Cardiac muscle cell (in vitro differentiated cells and primary cell): Measurements from ENCODE around the gene EIF2B5. TPM values are rescaled to one million over a fixed set of nuclear protein-coding genes. Genes with fewer than 3 reads are reported as not detected.
A peak's percentile ranks its signal among the peaks of the same experiment; 100 is the strongest.
"Not testable (repeated sequence)": the region's sequence is repeated elsewhere in the genome, so short reads cannot be mapped to it uniquely, and the experiment has no call there.

ENCODE experiments used
- DNase-seq, 2 donors: peaks; one replicate each; pipeline versions ENCODE4 v3.0.0 to v3.0.0-alpha.2; 2010 to 2017; ENCODE audit warnings: low read depth in 1 of 2, low spot score in 1 of 2
- H3K27ac ChIP-seq: fragments of 200-600 bp; sonication (generic); 2 replicates; pipeline ENCODE4 v1.5.1; 2016
- H3K27me3 ChIP-seq: fragments of 200-600 bp; sonication (generic); 2 replicates; pipeline ENCODE4 v1.6.0; 2016; ENCODE audit warnings: control low read depth
- H3K36me3 ChIP-seq: fragments of 200-600 bp; sonication (generic); 2 replicates; pipeline ENCODE4 v1.5.1; 2016; ENCODE audit warnings: control low read depth
- H3K4me1 ChIP-seq: fragments of 200-600 bp; sonication (generic); 2 replicates; pipeline ENCODE4 v1.8.1; 2017; ENCODE audit warnings: low read depth, mild to moderate bottlenecking, mixed run types
- H3K4me3 ChIP-seq: fragments of 200-600 bp; sonication (generic); 2 replicates; pipeline ENCODE4 v1.5.1; 2016; ENCODE audit warnings: mild to moderate bottlenecking
- H3K9me3 ChIP-seq: fragments of 200-600 bp; sonication (generic); 2 replicates; pipeline ENCODE4 v1.5.1; 2017; ENCODE audit warnings: low read depth, mild to moderate bottlenecking, control low read depth
- CTCF ChIP-seq: IDR thresholded peaks from 2 replicates; pipeline ENCODE4 v1.5.1; 2012; ENCODE audit warnings: low read depth, mild to moderate bottlenecking, low read length
- polyA plus RNA-seq: library from polyadenylated mRNA; unstranded; fragments of >200 nt; fragmentation: Nextera tagmentation; extraction: Ambion mirVana; gene quantifications from 2 replicates; pipeline ENCODE4 v1.2.1, GENCODE V29; 2016
- total RNA-seq: library from RNA; depleted of rRNA; stranded (reverse); fragments of >200 nt; gene quantifications from 2 replicates; pipeline ENCODE4 v1.2.3, GENCODE V29; 2016

Gene EIF2B5
- total and polyA plus RNA-seq, 2 experiments from 2014 or later = 57.5 to 82.1 TPM

- no peaks in the 10 kb centered on the region for H3K36me3 ChIP-seq
- DNase-seq = no peak
- no peaks in the 10 kb centered on the region for H3K4me1 ChIP-seq
- no peaks in the 10 kb centered on the region for H3K27me3 ChIP-seq
- H3K9me3 ChIP-seq = no peaks in the 10 kb centered on the region
- TF ChIP-seq CTCF = no peak
- H3K27ac ChIP-seq = no peak overlapping the region
- no peak overlapping the region for H3K4me3 ChIP-seq
These were observed 35.1 kb upstream of the EIF2B5 start for GRCh38 chr3:184099806-184100686.

DNA sequence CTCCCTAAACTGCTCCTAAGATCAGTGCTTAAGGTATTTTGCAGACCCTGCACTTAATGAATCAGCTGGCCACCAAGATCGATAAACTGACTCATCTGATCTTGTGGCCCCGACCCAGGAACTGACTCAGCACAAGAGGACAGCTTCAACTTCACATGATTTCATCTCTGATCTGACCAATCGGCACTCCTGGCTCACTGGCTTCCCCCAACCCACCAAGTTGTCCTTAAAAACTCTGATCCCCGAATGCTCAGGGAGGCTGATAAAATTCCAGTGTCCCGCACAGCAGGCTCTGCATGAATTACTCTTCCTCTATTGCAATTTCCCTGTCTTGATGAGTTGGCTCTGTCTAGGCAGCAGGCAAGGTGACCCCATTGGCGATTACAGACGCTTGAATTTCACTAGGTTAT lies 24.8 kb upstream of the EIF2B5 start:
- no peak for TF ChIP-seq CTCF
- DNase-seq = peak in 1 of 2 donors; percentile 6
- H3K27me3 ChIP-seq = no peaks in the 10 kb centered on the region
- no peaks in the 10 kb centered on the region for H3K4me1 ChIP-seq
- no peak overlapping the region for H3K27ac ChIP-seq
- no peaks in the 10 kb centered on the region for H3K36me3 ChIP-seq
- H3K4me3 ChIP-seq = no peak overlapping the region
- no peaks in the 10 kb centered on the region for H3K9me3 ChIP-seq

- no peaks in the 10 kb centered on the region for H3K36me3 ChIP-seq
- no peak for TF ChIP-seq CTCF
These were observed 19.1 kb upstream of the EIF2B5 start for GRCh38 chr3:184116017-184116416.

GRCh38 chr3:184117636-184118035 lies 17.5 kb upstream of the EIF2B5 start:
- Histone ChIP-seq H3K27me3 (no peaks in the 10 kb centered on the region), H3K4me1 (no peaks in the 10 kb centered on the region), H3K36me3 (no peaks in the 10 kb centered on the region), H3K27ac (no peak overlapping the region), H3K4me3 (no peak overlapping the region), H3K9me3 (no peaks in the 10 kb centered on the region)
- no peak for TF ChIP-seq CTCF
- DNase-seq = peak in 1 of 2 donors; percentile 7

More at GRCh38 chr3:184116017-184116416, 19.1 kb upstream of the EIF2B5 start:
- H3K9me3 ChIP-seq = no peaks in the 10 kb centered on the region
- DNase-seq = no peak
- no peak overlapping the region for H3K4me3 ChIP-seq
- no peaks in the 10 kb centered on the region for H3K27me3 ChIP-seq
- no peak overlapping the region for H3K27ac ChIP-seq
- H3K4me1 ChIP-seq = no peaks in the 10 kb centered on the region

- not testable (repeated sequence) for DNase-seq, H3K27ac ChIP-seq, H3K9me3 ChIP-seq, H3K27me3 ChIP-seq, H3K4me3 ChIP-seq, H3K4me1 ChIP-seq, H3K36me3 ChIP-seq
These were observed 14.1 kb upstream of the EIF2B5 start for GRCh38 chr3:184121031-184121430.

- H3K36me3 ChIP-seq = no peaks in the 10 kb centered on the region
- H3K4me3 ChIP-seq = no peak overlapping the region
- H3K9me3 ChIP-seq = no peaks in the 10 kb centered on the region
- no peak overlapping the region for H3K27ac ChIP-seq
- no peak for DNase-seq
- no peaks in the 10 kb centered on the region for H3K4me1 ChIP-seq
- H3K27me3 ChIP-seq = no peaks in the 10 kb centered on the region
- no peak for TF ChIP-seq CTCF
These were observed 9.2 kb upstream of the EIF2B5 start for GRCh38 chr3:184126006-184126405.
